HUES64 (cell line): ENCODE data around the gene GULP1.
"Not testable (repeated sequence)": the region's sequence is repeated elsewhere in the genome, so short reads cannot be mapped to it uniquely, and the experiment has no call there.

Experiments
- H3K27ac ChIP-seq: 2 replicates; pipeline ENCODE4 v1.7.0; 2013; ENCODE audit warnings: low read depth, low read length, inconsistent platforms
- H3K27me3 ChIP-seq: 2 replicates; pipeline ENCODE4 v1.6.1; 2013; ENCODE audit warnings: mild to moderate bottlenecking, low read length; ENCODE audit not compliant: insufficient read depth
- H3K36me3 ChIP-seq: 2 replicates; pipeline ENCODE4 v1.6.1; 2013; ENCODE audit warnings: mild to moderate bottlenecking, low read length; ENCODE audit not compliant: insufficient read depth
- H3K4me1 ChIP-seq: 2 replicates; pipeline ENCODE4 v1.6.1; 2013; ENCODE audit warnings: mild to moderate bottlenecking, low read length, moderate library complexity; ENCODE audit not compliant: insufficient read depth
- H3K4me3 ChIP-seq: 2 replicates; pipeline ENCODE4 v1.5.1; 2013; ENCODE audit warnings: mild to moderate bottlenecking, low read length, moderate library complexity
- H3K9ac ChIP-seq: 2 replicates; pipeline ENCODE4 v1.6.1; 2013; ENCODE audit warnings: mild to moderate bottlenecking, low read depth, low read length
- H3K9me3 ChIP-seq: 2 replicates; pipeline ENCODE4 v1.6.1; 2013; ENCODE audit warnings: low read depth, low read length; ENCODE audit not compliant: insufficient read depth
- WGBS: fragments of 150-250, 120-280 bp; methylation state at CpG from one replicate; pipeline ENCODE4 v1.1.7; 2013; ENCODE audit warnings: missing lambda C conversion rate; 5-methylcytosine and 5-hydroxymethylcytosine counted together

Gene GULP1

GRCh38 chr2:188274274-188274673 is 17.4 kb upstream of the GULP1 start:
- Histone ChIP-seq H3K4me3 (no peak overlapping the region), H3K4me1 (peaks cover 46% of the 10 kb centered on the region), H3K27me3 (no peaks in the 10 kb centered on the region), H3K9me3 (peaks cover 13% of the 10 kb centered on the region; the same call in 1 of the 2 replicates), H3K9ac (no peak overlapping the region), H3K36me3 (no peaks in the 10 kb centered on the region), H3K27ac (no peak overlapping the region)
- 90% methylated on average over 2 of the region's 2 CpGs for WGBS

- no peaks in the 10 kb centered on the region for H3K27me3 ChIP-seq
- 89% methylated on average over 10 of the region's 10 CpGs for WGBS
- H3K9me3 ChIP-seq: no peaks in the 10 kb centered on the region
- no peak overlapping the region for H3K4me3 ChIP-seq
- peaks cover 62% of the 10 kb centered on the region for H3K4me1 ChIP-seq
- peak overlapping the region; percentile 90; the same call in 1 of the 2 replicates for H3K27ac ChIP-seq
- H3K36me3 ChIP-seq: no peaks in the 10 kb centered on the region
- H3K9ac ChIP-seq: no peak overlapping the region
These were observed 15.4 kb upstream of the GULP1 start for GRCh38 chr2:188276255-188276654.

DNA sequence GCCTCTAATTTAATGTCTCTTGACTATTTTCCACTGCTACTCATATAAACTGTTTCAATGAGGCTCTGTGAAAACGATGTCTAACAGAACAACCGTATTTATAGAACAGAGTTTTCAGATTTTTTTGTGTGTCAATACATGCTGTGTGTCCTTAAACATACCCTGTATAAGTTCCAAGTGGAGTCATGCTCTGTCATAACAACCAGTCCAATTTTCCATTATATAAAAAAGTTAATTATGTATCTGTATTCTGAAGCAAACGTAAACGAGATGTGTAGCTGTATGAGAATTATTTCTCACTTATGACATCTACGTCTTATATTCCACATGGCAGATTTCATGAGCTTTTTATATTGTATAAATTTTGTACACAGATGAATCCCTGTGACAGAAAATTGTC is 13.9 kb upstream of the GULP1 start:
- H3K27me3 ChIP-seq: no peaks in the 10 kb centered on the region
- H3K9me3 ChIP-seq: peaks cover 3% of the 10 kb centered on the region; the same call in 1 of the 2 replicates
- H3K4me3 ChIP-seq: peak overlapping the region; percentile 40; the same call in 1 of the 2 replicates
- H3K4me1 ChIP-seq: peaks cover 62% of the 10 kb centered on the region
- no peak overlapping the region for H3K9ac ChIP-seq
- no peaks in the 10 kb centered on the region for H3K36me3 ChIP-seq
- 95% methylated on average over 2 of the region's 5 CpGs for WGBS
- peak overlapping the region; percentile 90; the same call in 1 of the 2 replicates for H3K27ac ChIP-seq

GRCh38 chr2:188278388-188279092 is 13.1 kb upstream of the GULP1 start:
- H3K9me3 ChIP-seq: peaks cover 6% of the 10 kb centered on the region; the same call in 1 of the 2 replicates
- H3K27ac ChIP-seq: peak overlapping the region; percentile 86
- WGBS: 21% methylated on average over 10 of the region's 11 CpGs
- H3K4me1 ChIP-seq: peaks cover 62% of the 10 kb centered on the region
- no peaks in the 10 kb centered on the region for H3K27me3 ChIP-seq
- H3K36me3 ChIP-seq: no peaks in the 10 kb centered on the region
- H3K9ac ChIP-seq: peak overlapping the region; percentile 52
- H3K4me3 ChIP-seq: peak overlapping the region; percentile 40

GRCh38 chr2:188279093-188279445 is 12.6 kb upstream of the GULP1 start:
- 2% methylated on average over 2 of the region's 2 CpGs for WGBS
- no peaks in the 10 kb centered on the region for H3K27me3 ChIP-seq
- H3K4me1 ChIP-seq: peaks cover 59% of the 10 kb centered on the region
- H3K9me3 ChIP-seq: peaks cover 6% of the 10 kb centered on the region; the same call in 1 of the 2 replicates
- peak overlapping the region; percentile 52 for H3K9ac ChIP-seq
- H3K27ac ChIP-seq: peak overlapping the region; percentile 86
- H3K36me3 ChIP-seq: no peaks in the 10 kb centered on the region
- peak overlapping the region; percentile 40 for H3K4me3 ChIP-seq

GRCh38 chr2:188280811-188281222 is 10.9 kb upstream of the GULP1 start:
- H3K36me3 ChIP-seq: no peaks in the 10 kb centered on the region
- WGBS: no CpG with 5 or more reads among the region's 2 CpGs
- H3K27me3 ChIP-seq: no peaks in the 10 kb centered on the region
- no peak overlapping the region for H3K27ac ChIP-seq
- H3K9ac ChIP-seq: no peak overlapping the region
- H3K4me3 ChIP-seq: no peak overlapping the region
- H3K9me3 ChIP-seq: peaks cover 6% of the 10 kb centered on the region; the same call in 1 of the 2 replicates
- peaks cover 49% of the 10 kb centered on the region for H3K4me1 ChIP-seq

DNA sequence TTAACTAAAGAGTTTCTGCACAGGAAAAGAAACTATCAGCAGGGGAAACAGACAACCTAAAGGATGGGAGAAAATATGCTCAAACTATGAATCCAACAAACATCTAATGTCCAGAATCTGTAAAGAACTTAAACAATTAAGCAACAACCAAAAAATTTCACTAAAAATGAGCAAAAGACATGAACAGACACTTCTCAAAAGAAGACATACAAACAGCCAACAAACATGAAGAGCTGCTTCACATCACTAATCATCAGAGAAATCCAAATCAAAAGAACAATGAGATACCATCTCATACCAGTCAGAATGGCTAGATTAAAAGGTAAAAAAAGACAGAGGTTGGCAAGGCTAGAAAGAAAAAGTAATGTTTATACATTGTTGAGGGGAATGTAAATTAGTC is 8.8 kb upstream of the GULP1 start:
- Histone ChIP-seq H3K36me3 (no peaks in the 10 kb centered on the region), H3K27ac (no peak overlapping the region), H3K27me3 (no peaks in the 10 kb centered on the region), H3K4me3 (no peak overlapping the region), H3K9ac (no peak overlapping the region), H3K9me3 (peaks cover 6% of the 10 kb centered on the region; the same call in 1 of the 2 replicates), H3K4me1 (peaks cover 32% of the 10 kb centered on the region)

DNA sequence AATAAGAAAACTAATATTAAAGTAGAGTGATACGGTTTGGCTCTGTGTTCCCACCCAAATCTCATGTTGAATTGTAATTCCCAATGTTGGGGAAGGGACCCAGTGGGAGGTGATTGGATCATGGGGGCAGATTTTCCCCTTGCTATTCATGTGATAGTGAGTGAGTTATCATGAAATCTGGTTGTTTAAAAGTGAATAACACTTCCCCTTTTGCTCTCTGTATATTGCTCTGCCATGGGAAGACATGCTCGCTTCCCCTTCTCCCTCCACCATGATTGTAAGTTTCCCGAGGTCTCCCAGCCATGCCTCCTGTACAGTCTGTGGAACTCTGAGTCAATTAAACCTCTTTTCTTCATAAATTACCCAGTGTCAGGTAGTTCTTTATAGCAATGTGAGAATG is 7.4 kb upstream of the GULP1 start:
- H3K4me3 ChIP-seq, H3K27ac ChIP-seq, H3K27me3 ChIP-seq, H3K36me3 ChIP-seq, H3K9me3 ChIP-seq, H3K9ac ChIP-seq: not testable (repeated sequence)
- H3K4me1 ChIP-seq: peaks cover 21% of the 10 kb centered on the region
- 81% methylated on average over 3 of the region's 3 CpGs for WGBS

DNA sequence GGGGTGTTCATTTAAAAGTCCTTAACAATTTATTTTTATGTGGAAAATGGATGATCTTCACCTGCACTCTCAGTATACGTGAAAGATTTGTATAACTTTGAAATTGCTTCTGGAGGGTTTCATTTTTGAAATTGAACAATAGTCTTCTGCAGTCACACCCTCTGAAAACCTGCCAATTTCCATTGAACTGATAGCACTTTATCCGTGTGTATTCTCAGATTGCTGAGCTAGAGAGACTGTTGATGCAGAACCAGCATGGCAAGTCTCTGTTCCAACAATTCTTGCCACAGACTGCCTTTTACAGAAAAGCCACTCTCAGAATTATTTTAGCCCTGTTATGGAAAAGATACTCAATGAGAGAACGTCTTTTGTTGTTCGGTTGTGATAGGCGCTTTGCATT is 6.6 kb upstream of the GULP1 start:
- Histone ChIP-seq H3K4me1 (peaks cover 14% of the 10 kb centered on the region), H3K36me3 (no peaks in the 10 kb centered on the region), H3K27me3 (no peaks in the 10 kb centered on the region), H3K27ac (no peak overlapping the region), H3K9ac (no peak overlapping the region), H3K9me3 (peaks cover 6% of the 10 kb centered on the region; the same call in 1 of the 2 replicates), H3K4me3 (no peak overlapping the region)
- WGBS: 75% methylated on average over 5 of the region's 5 CpGs

GRCh38 chr2:188285774-188286173 is 5.9 kb upstream of the GULP1 start:
- Histone ChIP-seq H3K36me3 (no peaks in the 10 kb centered on the region), H3K4me3 (no peak overlapping the region), H3K27ac (no peak overlapping the region), H3K27me3 (no peaks in the 10 kb centered on the region), H3K9me3 (peaks cover 6% of the 10 kb centered on the region; the same call in 1 of the 2 replicates), H3K9ac (no peak overlapping the region), H3K4me1 (peaks cover 13% of the 10 kb centered on the region)
- WGBS: 90% methylated on average over 2 of the region's 2 CpGs

GRCh38 chr2:188291142-188291616 is 495 bp upstream of the GULP1 start:
- peak overlapping the region; percentile 96 for H3K9ac ChIP-seq
- peak overlapping the region; percentile 99 for H3K27ac ChIP-seq
- H3K4me3 ChIP-seq: peak overlapping the region; percentile 88
- H3K36me3 ChIP-seq: no peaks in the 10 kb centered on the region
- no peaks in the 10 kb centered on the region for H3K9me3 ChIP-seq
- no peaks in the 10 kb centered on the region for H3K27me3 ChIP-seq
- 1% methylated on average over 11 of the region's 12 CpGs for WGBS
- peaks cover 9% of the 10 kb centered on the region for H3K4me1 ChIP-seq
